GM12878 (cell line): ENCODE measurements around the gene NFYA. TPM values are rescaled to one million over a fixed set of nuclear protein-coding genes. Genes with fewer than 3 reads are reported as not detected.

Experiments used
- ATAC-seq: fragments of 200-7000 bp; cut with Tn5 transposase; 3 replicates; pipeline ENCODE4 v1.9.1; 2020; ENCODE audit warnings: mild to moderate bottlenecking, moderate library complexity
- BruUV-seq: library from RNA; stranded (reverse); fragments of 400-500 nt; replicated peaks from 2 replicates; lab custom pipeline; 2021; lab: Mats Ljungman, UMichigan
- CTCF ChIA-PET: fragments of 300-600 bp; sonication (Branson Sonifier 250); formaldehyde crosslinking; extraction: SDS; loops from one replicate; lab custom pipeline; 2021; ENCODE audit warnings: inconsistent platforms; lab: Yijun Ruan, JAX
- POLR2A ChIA-PET: fragments of 350-600 bp; formaldehyde crosslinking; extraction: SDS; loops from one replicate; lab custom pipeline; 2021; ENCODE audit warnings: inconsistent platforms; lab: Charles Lee
- RAD21 ChIA-PET: fragments of 300-600 bp; sonication (Branson Sonifier 250); formaldehyde crosslinking; loops from one replicate; lab custom pipeline; 2023; ENCODE audit warnings: antibody characterized with exemption; ENCODE audit not compliant: unreplicated experiment; lab: Charles Lee
- SMC1A ChIA-PET: fragments of 300-600 bp; sonication (Branson Sonifier 250); formaldehyde crosslinking; loops from one replicate; lab custom pipeline; 2023; ENCODE audit not compliant: unreplicated experiment, uncharacterized antibody; lab: Charles Lee
- DNase-seq: peaks from one replicate; pipeline ENCODE4 v3.0.0-alpha.2; 2011; ENCODE audit warnings: low read depth, low spot score
- FAIRE-seq: peaks from 3 replicates; lab custom pipeline; 2011; peaks lifted over from hg19 to GRCh38; lab: Jason Lieb, UNC
- H2AFZ ChIP-seq: 2 replicates; pipeline ENCODE4 v1.6.0; 2011; ENCODE audit warnings: low read depth, low read length, control low read depth; ENCODE audit not compliant: control insufficient read depth
- H3K27ac ChIP-seq: 2 replicates; pipeline ENCODE4 v1.5.1; 2011; ENCODE audit warnings: control low read depth; ENCODE audit not compliant: control insufficient read depth, insufficient read depth
- H3K27me3 ChIP-seq, 2 experiments: replicated peaks in 1 of 2; 2 replicates each; pipeline versions ENCODE4 v1.6.0 to v1.6.1; 2011; ENCODE audit warnings: low read length in 1 of 2; ENCODE audit not compliant: control insufficient read depth in 2 of 2, insufficient read depth in 2 of 2
- H3K36me3 ChIP-seq, 2 experiments: 2 replicates each; pipeline ENCODE4 v1.5.1; 2011; ENCODE audit warnings: low read length in 1 of 2; ENCODE audit not compliant: control insufficient read depth in 2 of 2, insufficient read depth in 2 of 2
- H3K4me1 ChIP-seq: 2 replicates; pipeline ENCODE4 v1.6.1; 2011; ENCODE audit warnings: mild to moderate bottlenecking, low read length, moderate library complexity, mixed read lengths; ENCODE audit not compliant: control insufficient read depth, insufficient read depth
- H3K4me2 ChIP-seq: 2 replicates; pipeline ENCODE4 v1.6.0; 2011; ENCODE audit warnings: control low read depth; ENCODE audit not compliant: control insufficient read depth, insufficient read depth
- H3K4me3 ChIP-seq: fragments of 200-600 bp; sonication (generic); 2 replicates; pipeline ENCODE4 v1.5.1; 2016
- H3K79me2 ChIP-seq: 2 replicates; pipeline ENCODE4 v1.6.0; 2011; ENCODE audit warnings: low read length; ENCODE audit not compliant: control insufficient read depth, insufficient read depth
- H3K9ac ChIP-seq: 2 replicates; pipeline ENCODE4 v1.8.0; 2011; ENCODE audit warnings: low read length, control low read depth, mixed read lengths; ENCODE audit not compliant: control insufficient read depth, insufficient read depth
- H3K9me3 ChIP-seq: replicated peaks from 3 replicates; pipeline ENCODE4 v1.5.1; 2011; ENCODE audit warnings: mild to moderate bottlenecking, low read length; ENCODE audit not compliant: control insufficient read depth, insufficient read depth
- H4K20me1 ChIP-seq: 2 replicates; pipeline ENCODE4 v1.6.0; 2011; ENCODE audit not compliant: control insufficient read depth, insufficient read depth
- ESRRA ChIP-seq: IDR thresholded peaks from 2 replicates; pipeline ENCODE4 v1.6.1; 2012; ENCODE audit warnings: mild to moderate bottlenecking, low read length, improper control_type of control experiment
- FOXK2 ChIP-seq: fragments of 450-650 bp; IDR thresholded peaks from 2 replicates; pipeline ENCODE4 v1.6.1; 2017; ENCODE audit warnings: mild to moderate bottlenecking, moderate library complexity
- GABPA ChIP-seq: IDR thresholded peaks from 2 replicates; pipeline ENCODE4 v1.6.1; 2014; ENCODE audit warnings: antibody characterized with exemption, low read depth, mild to moderate bottlenecking, inconsistent platforms
- HCFC1 ChIP-seq: fragments of 150-350 bp; IDR thresholded peaks from 2 replicates; pipeline ENCODE4 v1.6.1; 2014; ENCODE audit warnings: low read length
- HDAC2 ChIP-seq: fragments of 200-600 bp; sonication (generic); IDR thresholded peaks from 2 replicates; pipeline ENCODE4 v1.6.1; 2017
- IKZF1 ChIP-seq: fragments of 450-650 bp; conservative IDR thresholded peaks from 2 replicates; pipeline ENCODE4 v1.6.1; 2017; ENCODE audit warnings: antibody characterized with exemption, mild to moderate bottlenecking
- RAD51 ChIP-seq: fragments of 450-650 bp; IDR thresholded peaks from 2 replicates; pipeline ENCODE4 v1.6.1; 2016; ENCODE audit warnings: moderate library complexity, mild to moderate bottlenecking, inconsistent platforms
- REST ChIP-seq: IDR thresholded peaks from 2 replicates; pipeline ENCODE4 v1.6.1; 2012; ENCODE audit warnings: mild to moderate bottlenecking, low read depth, low read length
- TCF7 ChIP-seq: IDR thresholded peaks from 2 replicates; pipeline ENCODE4 v1.6.1; 2014; ENCODE audit warnings: antibody characterized with exemption, borderline replicate concordance
- YY1 ChIP-seq: IDR thresholded peaks from 2 replicates; pipeline ENCODE4 v1.6.1; 2011; ENCODE audit warnings: low read depth, mild to moderate bottlenecking, low read length
- WGBS: methylation state at CpG from one replicate; pipeline ENCODE4 v1.1.6; 2016; ENCODE audit warnings: low lambda C conversion rate; ENCODE audit not compliant: insufficient replicate concordance, insufficient coverage; ENCODE audit errors: missing lambda C conversion rate; 5-methylcytosine and 5-hydroxymethylcytosine counted together
- in situ Hi-C: fragments of 300-500 bp; cut with MboI; formaldehyde crosslinking; loops from 9 replicates; pipeline ENCODE4 v1.14.3; 2018; ENCODE audit warnings: mixed read lengths
- intact Hi-C: fragments of 100-400 bp; cut with micrococcal nuclease; formaldehyde crosslinking; loops from one replicate; pipeline ENCODE4 v1.14.2; 2022; ENCODE audit not compliant: unreplicated experiment
- polyA plus RNA-seq, 11 experiments: library from polyadenylated mRNA; depleted of rRNA in 4 of 11; unstranded in 6 of 11; stranded (reverse) in 5 of 11; fragments of >200 nt; fragmentation: Nextera tagmentation in 4 of 11; fragmentation: Illumina TruSeq in 1 of 11; extraction: Ambion mirVana in 4 of 11; extraction: Trizol in 1 of 11; gene quantifications; 1 replicate in 1 of 11; 2 replicates in 10 of 11; pipeline versions ENCODE4 v1.2.1 to v1.2.3, GENCODE V29; 2011 to 2016; ENCODE audit warnings: inconsistent platforms in 2 of 11, missing spikeins in 2 of 11, low read depth in 1 of 11
- total RNA-seq, 4 experiments: library from RNA; depleted of rRNA in 3 of 4; stranded (reverse); fragments of >200 nt in 3 of 4; fragmentation: Illumina TruSeq in 1 of 4; extraction: Trizol in 1 of 4; gene quantifications; 2 replicates each; pipeline versions ENCODE4 v1.2.1 to v1.2.3, GENCODE V29; 2013 to 2021

NFYA gene
- total and polyA plus RNA-seq, 10 of the 15 experiments (the other 5 are each of a cell fraction or from before 2014, with no cell fraction given): 6.4 to 36.5 (median 19.1) TPM

DNA sequence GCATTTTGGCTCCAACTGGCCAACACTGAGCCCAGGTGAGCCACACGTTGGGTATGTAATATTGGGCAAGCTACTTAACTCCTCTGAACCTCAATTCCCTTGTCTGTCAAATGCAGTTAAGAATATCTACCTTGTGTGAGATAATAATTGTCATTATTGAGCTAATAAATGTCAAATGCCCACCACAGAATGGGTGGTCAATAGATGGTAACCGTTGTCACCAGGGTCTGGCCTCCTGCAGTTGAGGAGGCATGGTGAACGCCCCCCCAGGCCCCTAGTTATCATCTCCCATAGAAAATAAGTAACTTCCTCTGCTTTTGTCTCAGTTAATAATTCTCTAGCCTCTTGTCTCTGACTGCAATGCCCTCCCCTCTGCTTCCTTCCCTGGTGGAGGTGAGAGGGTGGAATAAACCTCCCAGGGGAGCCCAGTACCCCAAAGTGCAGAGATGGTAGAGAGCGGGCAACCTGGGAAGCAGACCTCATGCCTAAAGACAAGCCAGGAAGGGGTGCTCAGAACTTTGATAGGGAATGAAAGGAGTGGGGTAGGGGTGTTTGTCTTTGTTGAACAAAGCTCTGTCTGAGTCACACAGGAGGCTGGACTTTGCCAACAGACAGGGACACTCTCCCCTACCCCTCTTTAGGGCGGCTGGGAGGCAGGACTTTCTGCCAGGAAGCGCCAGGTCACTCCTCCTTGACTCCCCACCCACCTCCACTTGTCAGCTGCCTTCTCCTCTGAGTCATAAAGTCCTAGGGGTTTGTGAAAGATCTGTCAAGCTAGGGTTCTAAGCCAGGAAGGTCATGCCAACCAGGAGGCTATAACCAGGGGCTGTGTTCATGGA, 32.5 kb upstream of the NFYA start:
- H3K79me2 ChIP-seq: no peaks in the 10 kb centered on the region
- no peaks in the 10 kb centered on the region for H4K20me1 ChIP-seq
- ChIA-PET RAD21 (interaction anchor here (2.1 kb wide), 1 partner anchor 12 kb away, joined by 5 read pairs; no protein-coding TSS in a partner anchor), SMC1A (interaction anchor here (1.1 to 2.9 kb wide), 4 partner anchors 10 to 22 kb away, joined by 3 to 13 read pairs (median 6); no protein-coding TSS in a partner anchor), POLR2A (interaction anchor here (0.9 to 1.3 kb wide), 3 partner anchors 16 to 34 kb away, joined by 3 read pairs; no protein-coding TSS in a partner anchor), CTCF (interaction anchor here (0.6 to 7.7 kb wide), 17 partner anchors 9 to 1338 kb away, joined by 3 to 62 read pairs (median 5); partner anchors contain the start of genes NFYA and OARD1)
- no peak overlapping the region for H3K27ac ChIP-seq
- FAIRE-seq (no peak), ATAC-seq (peak; percentile 41), DNase-seq (no peak)
- TF ChIP-seq HDAC2: no peak
- TF ChIP-seq FOXK2: 0 out of 2 replicates have a peak, but pooled peaks have one; percentile 6
- no peak for TF ChIP-seq GABPA
- H3K4me2 ChIP-seq: no peak overlapping the region
- no TSS peak for BruUV-seq
- no peaks in the 10 kb centered on the region for H3K27me3 ChIP-seq
- H3K4me1 ChIP-seq: no peaks in the 10 kb centered on the region
- no peak overlapping the region for H3K4me3 ChIP-seq
- intact Hi-C loops (no loop called here), in situ Hi-C loops (no loop called here)
- no peaks in the 10 kb centered on the region for H3K9me3 ChIP-seq
- no peak overlapping the region for H3K9ac ChIP-seq
- 21% methylated on average over 6 of the region's 6 CpGs for WGBS
- H2AFZ ChIP-seq: no peak overlapping the region
- no peaks in the 10 kb centered on the region for H3K36me3 ChIP-seq

GRCh38 chr6:41040940-41041536, 31.7 kb upstream of the NFYA start:
- ChIA-PET POLR2A (interaction anchor here (0.9 to 1.3 kb wide), 3 partner anchors 16 to 34 kb away, joined by 3 read pairs; no protein-coding TSS in a partner anchor), RAD21 (interaction anchor here (2.1 kb wide), 1 partner anchor 13 kb away, joined by 5 read pairs; no protein-coding TSS in a partner anchor), SMC1A (interaction anchor here (1.1 to 2.9 kb wide), 4 partner anchors 9 to 22 kb away, joined by 3 to 13 read pairs (median 6); no protein-coding TSS in a partner anchor), CTCF (interaction anchor here (1.1 to 7.7 kb wide), 10 partner anchors 9 to 141 kb away, joined by 3 to 62 read pairs (median 10); partner anchors contain the start of genes NFYA and OARD1)
- no peak for FAIRE-seq
- H3K27ac ChIP-seq: no peak overlapping the region
- H3K27me3 ChIP-seq: no peaks in the 10 kb centered on the region
- H3K36me3 ChIP-seq: no peaks in the 10 kb centered on the region
- WGBS: 0% methylated on average over 1 of the region's 1 CpG
- no peak overlapping the region for H3K4me3 ChIP-seq
- H3K79me2 ChIP-seq: no peaks in the 10 kb centered on the region
- no peak overlapping the region for H3K4me2 ChIP-seq
- no peak for DNase-seq
- intact Hi-C loops (no loop called here), in situ Hi-C loops (no loop called here)
- H4K20me1 ChIP-seq: no peaks in the 10 kb centered on the region
- ATAC-seq: no peak
- no peaks in the 10 kb centered on the region for H3K9me3 ChIP-seq
- H3K9ac ChIP-seq: no peak overlapping the region
- BruUV-seq: no TSS peak
- no peak overlapping the region for H2AFZ ChIP-seq
- H3K4me1 ChIP-seq: no peaks in the 10 kb centered on the region
- TF ChIP-seq REST (no peak), YY1 (no peak), TCF7 (no peak), ESRRA (no peak), RAD51 (no peak), HCFC1 (no peak), IKZF1 (no peak)
